Activated naive CD8-positive, alpha-beta T cell treated with anti-CD3 and anti-CD28 coated beads for 36 hours (primary cell): Measurements from ENCODE around the gene SELENOO. TPM values are rescaled to one million over a fixed set of nuclear protein-coding genes. Genes with fewer than 3 reads are reported as not detected.

Experiments
- DNase-seq: peaks from one replicate; pipeline ENCODE4 v3.0.0; 2021
- H3K27ac Mint-ChIP-seq: one replicate; pipeline ENCODE4 v1.8.0; 2022; ENCODE audit warnings: mild to moderate bottlenecking, moderate library complexity, mixed read lengths
- H3K27me3 Mint-ChIP-seq: one replicate; pipeline ENCODE4 v1.8.0; 2022; ENCODE audit warnings: mild to moderate bottlenecking, mixed read lengths
- H3K36me3 Mint-ChIP-seq: one replicate; pipeline ENCODE4 v1.8.0; 2021; ENCODE audit warnings: mild to moderate bottlenecking, mixed read lengths
- H3K4me1 Mint-ChIP-seq: one replicate; pipeline ENCODE4 v1.8.0; 2021; ENCODE audit warnings: mixed read lengths
- H3K4me3 Mint-ChIP-seq: one replicate; pipeline ENCODE4 v1.8.0; 2022; ENCODE audit warnings: mild to moderate bottlenecking, moderate library complexity, mixed read lengths
- H3K9me3 Mint-ChIP-seq: one replicate; pipeline ENCODE4 v1.8.0; 2022; ENCODE audit warnings: mixed read lengths
- total RNA-seq, 2 experiments: library from RNA; stranded (reverse); gene quantifications; one replicate each; pipeline ENCODE4 v1.2.3, GENCODE V29; 2021

SELENOO gene
- total RNA-seq, 2 experiments from 2014 or later = 20.0 to 20.9 TPM

DNA sequence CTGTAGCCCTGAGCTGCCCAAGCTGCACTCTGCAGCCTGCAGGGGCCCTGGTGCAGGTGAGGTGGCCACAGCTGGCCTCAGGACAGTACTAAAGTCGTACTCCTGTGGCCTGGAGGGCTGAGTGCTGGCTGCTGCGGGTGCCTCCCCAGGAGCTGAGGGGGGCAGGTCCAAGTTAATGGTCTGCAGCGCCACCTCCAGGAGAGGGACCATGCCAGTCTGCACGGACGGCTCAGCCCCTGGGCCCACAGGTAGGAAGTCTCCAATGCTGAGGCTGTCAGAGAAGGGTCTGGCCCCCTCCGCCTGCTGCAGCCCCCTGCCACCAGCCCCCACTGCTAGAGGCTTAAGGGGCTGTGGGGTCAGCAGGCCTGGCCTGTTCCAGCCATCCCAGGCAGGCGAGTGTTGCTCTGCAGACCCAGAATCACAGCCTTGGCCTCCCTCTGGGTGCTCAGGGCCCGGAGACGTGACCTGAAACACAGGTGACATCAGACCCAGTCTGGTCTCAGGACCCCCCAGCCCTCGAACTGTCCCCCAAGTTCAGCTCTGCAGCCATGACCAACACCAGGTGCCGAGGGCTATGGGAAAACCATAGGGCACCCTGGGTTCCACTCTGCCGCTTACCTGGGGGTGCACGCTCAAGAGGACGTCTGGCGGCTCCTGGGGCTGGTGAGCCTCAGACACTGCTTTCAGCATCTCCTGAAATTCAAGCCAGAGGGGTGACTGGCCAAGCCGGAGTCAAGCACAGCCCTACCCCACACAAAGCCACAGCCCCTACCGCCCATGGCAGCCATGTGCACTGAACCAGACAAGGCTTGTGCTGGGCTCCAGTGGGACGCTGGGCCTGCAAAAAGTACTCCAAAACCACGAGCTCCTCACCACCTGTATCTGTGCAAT is 20.8 kb downstream of the SELENOO start:
- Mint-ChIP-seq H3K4me3 (no peak overlapping the region), H3K27me3 (no peaks in the 10 kb centered on the region), H3K4me1 (no peaks in the 10 kb centered on the region), H3K36me3 (peaks cover 12% of the 10 kb centered on the region), H3K9me3 (no peaks in the 10 kb centered on the region), H3K27ac (no peak overlapping the region)
- DNase-seq = no peak

GRCh38 chr22:50222508-50222907 is 21.7 kb downstream of the SELENOO start:
- DNase-seq = no peak
- H3K4me3 Mint-ChIP-seq = no peak overlapping the region
- H3K36me3 Mint-ChIP-seq = peaks cover 10% of the 10 kb centered on the region
- H3K27ac Mint-ChIP-seq = no peak overlapping the region
- no peaks in the 10 kb centered on the region for H3K4me1 Mint-ChIP-seq
- H3K9me3 Mint-ChIP-seq = no peaks in the 10 kb centered on the region
- no peaks in the 10 kb centered on the region for H3K27me3 Mint-ChIP-seq

DNA sequence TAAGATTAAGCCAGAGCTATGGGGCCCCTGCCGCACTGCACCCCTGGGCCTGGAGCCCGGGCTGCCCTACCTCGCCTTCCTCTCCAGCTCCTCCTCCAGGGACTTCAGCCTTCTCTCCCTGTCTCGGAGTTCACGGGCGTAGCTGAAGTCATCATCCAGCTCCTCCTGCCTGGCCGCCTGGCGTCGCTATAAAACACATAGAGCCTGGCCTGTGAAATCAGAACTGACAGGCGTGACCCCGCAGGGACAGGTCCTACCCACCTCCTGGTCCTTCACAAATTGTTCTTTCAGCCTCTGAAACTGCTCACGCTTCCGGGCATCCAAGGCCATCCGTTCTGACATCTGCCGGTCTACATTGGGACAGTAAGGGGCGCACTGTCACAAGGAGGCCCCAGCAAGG is 23.3 kb downstream of the SELENOO start:
- no peak overlapping the region for H3K27ac Mint-ChIP-seq

DNA sequence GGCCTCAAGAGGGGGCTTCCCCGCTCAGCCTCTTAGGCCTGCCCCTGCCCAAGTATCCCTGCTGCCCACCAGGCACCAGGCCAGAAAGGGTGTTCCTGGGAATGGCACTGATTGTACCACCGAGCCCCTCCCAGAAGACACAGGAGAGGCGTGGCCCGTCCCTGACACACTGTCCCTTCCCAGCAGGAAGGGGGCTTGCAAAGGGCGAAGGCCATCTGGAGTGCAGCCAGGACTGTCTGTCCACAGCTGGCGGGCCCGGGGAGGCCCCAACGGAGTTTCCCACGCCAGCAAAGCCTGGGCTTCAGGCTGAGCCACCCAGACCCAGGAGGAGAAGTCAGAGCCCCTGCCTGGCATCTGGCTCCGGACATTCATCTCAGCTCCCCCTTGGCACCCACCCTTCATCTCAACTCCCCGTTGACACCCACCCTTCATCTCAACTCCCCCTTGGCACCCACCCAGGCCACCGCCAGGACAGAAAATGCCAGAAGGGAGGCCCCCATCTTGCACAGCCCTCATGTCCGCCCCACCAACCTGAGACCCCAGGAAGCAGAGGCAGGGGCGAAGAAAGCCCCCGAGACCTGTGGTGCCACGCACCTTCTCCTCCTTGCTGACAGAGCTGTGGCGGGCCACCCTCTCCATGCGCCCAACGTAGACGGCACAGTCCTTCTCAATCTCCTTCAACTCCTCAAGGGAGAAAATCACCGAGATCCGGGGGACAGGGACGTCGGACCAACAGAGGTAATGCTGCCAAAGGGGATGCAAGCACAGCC is 24.6 kb downstream of the SELENOO start:
- H3K4me3 Mint-ChIP-seq = no peak overlapping the region
- no peaks in the 10 kb centered on the region for H3K27me3 Mint-ChIP-seq
- H3K4me1 Mint-ChIP-seq = no peaks in the 10 kb centered on the region
- H3K36me3 Mint-ChIP-seq = peaks cover 9% of the 10 kb centered on the region
- DNase-seq = no peak
- H3K9me3 Mint-ChIP-seq = no peaks in the 10 kb centered on the region
- no peak overlapping the region for H3K27ac Mint-ChIP-seq

More for the DNA sequence above, 23.3 kb downstream of the SELENOO start:
- Mint-ChIP-seq H3K4me3 (no peak overlapping the region), H3K9me3 (no peaks in the 10 kb centered on the region), H3K4me1 (no peaks in the 10 kb centered on the region), H3K27me3 (no peaks in the 10 kb centered on the region), H3K36me3 (peaks cover 9% of the 10 kb centered on the region)
- no peak for DNase-seq

GRCh38 chr22:50226063-50226874 is 25.5 kb downstream of the SELENOO start:
- Mint-ChIP-seq H3K27me3 (no peaks in the 10 kb centered on the region), H3K4me1 (no peaks in the 10 kb centered on the region), H3K36me3 (peaks cover 5% of the 10 kb centered on the region), H3K4me3 (no peak overlapping the region), H3K27ac (no peak overlapping the region), H3K9me3 (no peaks in the 10 kb centered on the region)
- DNase-seq = no peak

GRCh38 chr22:50226875-50227165 is 26.0 kb downstream of the SELENOO start:
- DNase-seq = no peak
- Mint-ChIP-seq H3K4me1 (no peaks in the 10 kb centered on the region), H3K27ac (no peak overlapping the region), H3K4me3 (no peak overlapping the region), H3K36me3 (peaks cover 3% of the 10 kb centered on the region), H3K27me3 (no peaks in the 10 kb centered on the region), H3K9me3 (no peaks in the 10 kb centered on the region)

- Mint-ChIP-seq H3K4me3 (no peak overlapping the region), H3K27me3 (no peaks in the 10 kb centered on the region), H3K27ac (no peak overlapping the region), H3K4me1 (no peaks in the 10 kb centered on the region), H3K9me3 (no peaks in the 10 kb centered on the region), H3K36me3 (peaks cover 3% of the 10 kb centered on the region)
- DNase-seq = no peak
These were observed 26.9 kb downstream of the SELENOO start for GRCh38 chr22:50227579-50228215.

- Mint-ChIP-seq H3K4me1 (no peaks in the 10 kb centered on the region), H3K27ac (no peak overlapping the region), H3K27me3 (no peaks in the 10 kb centered on the region), H3K4me3 (no peak overlapping the region), H3K9me3 (no peaks in the 10 kb centered on the region), H3K36me3 (peaks cover 4% of the 10 kb centered on the region)
- DNase-seq = no peak
These were observed 27.6 kb downstream of the SELENOO start for GRCh38 chr22:50228366-50228765.

GRCh38 chr22:50229370-50229769 is 28.6 kb downstream of the SELENOO start:
- H3K4me1 Mint-ChIP-seq = peaks cover 3% of the 10 kb centered on the region
- H3K27me3 Mint-ChIP-seq = no peaks in the 10 kb centered on the region
- DNase-seq = no peak
- no peak overlapping the region for H3K4me3 Mint-ChIP-seq
- peaks cover 12% of the 10 kb centered on the region for H3K36me3 Mint-ChIP-seq
- H3K9me3 Mint-ChIP-seq = peaks cover 4% of the 10 kb centered on the region
- no peak overlapping the region for H3K27ac Mint-ChIP-seq

GRCh38 chr22:50232481-50233151 is 31.8 kb downstream of the SELENOO start:
- H3K4me3 Mint-ChIP-seq = no peak overlapping the region
- no peak overlapping the region for H3K27ac Mint-ChIP-seq
- DNase-seq = no peak
- H3K27me3 Mint-ChIP-seq = no peaks in the 10 kb centered on the region
- peaks cover 22% of the 10 kb centered on the region for H3K36me3 Mint-ChIP-seq
- peaks cover 12% of the 10 kb centered on the region for H3K9me3 Mint-ChIP-seq
- H3K4me1 Mint-ChIP-seq = peaks cover 7% of the 10 kb centered on the region

- H3K9me3 Mint-ChIP-seq = peaks cover 12% of the 10 kb centered on the region
- H3K27ac Mint-ChIP-seq = no peak overlapping the region
- H3K36me3 Mint-ChIP-seq = peaks cover 22% of the 10 kb centered on the region
- no peak overlapping the region for H3K4me3 Mint-ChIP-seq
- H3K4me1 Mint-ChIP-seq = peaks cover 7% of the 10 kb centered on the region
- DNase-seq = no peak
- H3K27me3 Mint-ChIP-seq = no peaks in the 10 kb centered on the region
These were observed 32.4 kb downstream of the SELENOO start for GRCh38 chr22:50233223-50233622.

GRCh38 chr22:50236731-50237409 is 36.1 kb downstream of the SELENOO start:
- peaks cover 22% of the 10 kb centered on the region for H3K36me3 Mint-ChIP-seq
- H3K9me3 Mint-ChIP-seq = peaks cover 12% of the 10 kb centered on the region
- DNase-seq = no peak
- peaks cover 17% of the 10 kb centered on the region for H3K4me1 Mint-ChIP-seq
- no peak overlapping the region for H3K27ac Mint-ChIP-seq
- no peak overlapping the region for H3K4me3 Mint-ChIP-seq
- H3K27me3 Mint-ChIP-seq = no peaks in the 10 kb centered on the region

DNA sequence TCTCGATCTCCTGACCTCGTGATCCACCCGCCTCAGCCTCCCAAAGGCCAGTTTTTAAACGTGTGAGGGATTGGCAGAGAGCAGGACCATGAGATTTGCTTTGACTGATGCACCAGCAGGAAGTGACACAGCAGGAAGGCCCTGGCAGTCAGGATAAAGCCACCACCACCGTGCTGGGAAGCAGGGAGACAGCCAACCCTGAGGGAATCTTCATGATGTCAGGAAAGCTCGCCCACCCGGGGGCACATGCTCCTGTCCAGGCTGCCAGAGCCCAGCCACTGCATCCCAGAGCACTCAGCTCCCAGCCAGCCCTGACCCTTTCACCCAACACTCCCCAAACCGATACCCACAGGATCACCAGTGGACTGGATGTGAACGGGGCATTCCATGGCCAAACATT is 37.9 kb downstream of the SELENOO start:
- no peak overlapping the region for H3K27ac Mint-ChIP-seq
- H3K36me3 Mint-ChIP-seq = peaks cover 18% of the 10 kb centered on the region
- H3K4me1 Mint-ChIP-seq = peaks cover 28% of the 10 kb centered on the region

More for the DNA sequence above, 37.9 kb downstream of the SELENOO start:
- Mint-ChIP-seq H3K4me3 (no peak overlapping the region), H3K9me3 (peaks cover 12% of the 10 kb centered on the region), H3K27me3 (no peaks in the 10 kb centered on the region)
- no peak for DNase-seq
